Measurements from ENCODE around the gene ITPR1. TPM values are rescaled to one million over a fixed set of nuclear protein-coding genes. Genes with fewer than 3 reads are reported as not detected.
"Not testable (repeated sequence)": the region's sequence is repeated elsewhere in the genome, so short reads cannot be mapped to it uniquely, and the experiment has no call there.

Gene ITPR1
- polyA plus RNA-seq, 1 donor from 2014 or later, result 2.1 TPM

GRCh38 chr3:4762481-4763230 lies 269.5 kb downstream of the ITPR1 start:
- not testable (repeated sequence) for H3K9ac ChIP-seq (ENCODE audit: low read length); H3K79me2 ChIP-seq (replicated peaks; ENCODE audit: insufficient read depth, low read length); H3K9me3 ChIP-seq (ENCODE audit: low read length); H4K20me1 ChIP-seq (ENCODE audit: insufficient read depth); H3F3A ChIP-seq (ENCODE audit: insufficient read depth, low read length, poor library complexity, severe bottlenecking); H3K9me2 ChIP-seq (ENCODE audit: insufficient read depth, low read length); H3K4me3 ChIP-seq (ENCODE audit: low read length); H3K36me3 ChIP-seq (ENCODE audit: insufficient read depth, low read length); H2AFZ ChIP-seq (ENCODE audit: low read depth, low read length); H3K27ac ChIP-seq (ENCODE audit: low read length); H3K27me3 ChIP-seq (ENCODE audit: insufficient read depth, low read depth, low read length); H3K4me2 ChIP-seq (ENCODE audit: low read length)

GRCh38 chr3:4763604-4764247 lies 270.6 kb downstream of the ITPR1 start:
- Histone ChIP-seq H3F3A (ENCODE audit: insufficient read depth, low read length, poor library complexity, severe bottlenecking) (no peaks in the 10 kb centered on the region), H4K20me1 (ENCODE audit: insufficient read depth) (no peaks in the 10 kb centered on the region), H3K36me3 (ENCODE audit: insufficient read depth, low read length) (no peaks in the 10 kb centered on the region), H3K27ac (ENCODE audit: low read length) (no peak overlapping the region), H3K79me2 (replicated peaks; ENCODE audit: insufficient read depth, low read length) (no peaks in the 10 kb centered on the region), H3K4me2 (ENCODE audit: low read length) (no peak overlapping the region), H3K9me2 (ENCODE audit: insufficient read depth, low read length) (no peaks in the 10 kb centered on the region), H3K9me3 (ENCODE audit: low read length) (peaks cover 4% of the 10 kb centered on the region), H3K27me3 (ENCODE audit: insufficient read depth, low read depth, low read length) (no peaks in the 10 kb centered on the region), H2AFZ (ENCODE audit: low read depth, low read length) (no peak overlapping the region), H3K9ac (ENCODE audit: low read length) (no peak overlapping the region), H3K4me3 (ENCODE audit: low read length) (no peak overlapping the region)
- TF ChIP-seq CTCF (IDR thresholded peaks at IDR 0.05; ENCODE audit: poor library complexity, severe bottlenecking) (no peak), RAD21 (conservative IDR thresholded peaks at IDR 0.05) (no peak), MXI1 (conservative IDR thresholded peaks at IDR 0.05; ENCODE audit: poor library complexity, severe bottlenecking) (no peak), POLR2AphosphoS5 (IDR thresholded peaks at IDR 0.05) (no peak), EZH2 (IDR thresholded peaks at IDR 0.05; ENCODE audit: borderline replicate concordance, insufficient read depth, low read length, poor library complexity, severe bottlenecking) (no peak), SMC3 (conservative IDR thresholded peaks at IDR 0.05; ENCODE audit: poor library complexity) (no peak), REST (IDR thresholded peaks at IDR 0.05; ENCODE audit: borderline replicate concordance) (no peak), TAF1 (IDR thresholded peaks at IDR 0.05; ENCODE audit: low read depth) (no peak), EP300 (conservative IDR thresholded peaks at IDR 0.05; ENCODE audit: poor library complexity, severe bottlenecking) (no peak)

All from neural cell (in vitro differentiated cells).